Bronchial smooth muscle cell (primary cell): ENCODE measurements around the gene SP4. TPM values are rescaled to one million over a fixed set of nuclear protein-coding genes. Genes with fewer than 3 reads are reported as not detected.

Experiments
- total RNA-seq: library from RNA; depleted of rRNA; stranded (reverse); fragments of >200 nt; gene quantifications from 2 replicates; pipeline ENCODE4 v1.2.1, GENCODE V29; 2014

SP4 gene
- 2.2 and 2.9 TPM in 2 replicates for total RNA-seq

GRCh38 chr7:21427871-21428658 is at the start of gene SP4:
Gene SP4 (plus strand): TSS chr7:21428083. CDS start chr7:21428252, 169 bp downstream.

GRCh38 chr7:21542891-21543527 is 115.1 kb downstream of the SP4 start, which contains the start of gene DNAH11:
Gene DNAH11 (plus strand): TSS chr7:21543039. CDS start chr7:21543246, 207 bp downstream.

Other genes starting within 250 kb of the SP4 start
- under 0.01 and 0.95 TPM in 2 replicates for gene DNAH11, start 115.0 kb downstream of the SP4 start, total RNA-seq